ENCODE results near the gene SLFN11.
A peak's percentile ranks its signal among the peaks of the same experiment; 100 is the strongest.
"Not testable (repeated sequence)": the region's sequence is repeated elsewhere in the genome, so short reads cannot be mapped to it uniquely, and the experiment has no call there.

Gene SLFN11, protein sequence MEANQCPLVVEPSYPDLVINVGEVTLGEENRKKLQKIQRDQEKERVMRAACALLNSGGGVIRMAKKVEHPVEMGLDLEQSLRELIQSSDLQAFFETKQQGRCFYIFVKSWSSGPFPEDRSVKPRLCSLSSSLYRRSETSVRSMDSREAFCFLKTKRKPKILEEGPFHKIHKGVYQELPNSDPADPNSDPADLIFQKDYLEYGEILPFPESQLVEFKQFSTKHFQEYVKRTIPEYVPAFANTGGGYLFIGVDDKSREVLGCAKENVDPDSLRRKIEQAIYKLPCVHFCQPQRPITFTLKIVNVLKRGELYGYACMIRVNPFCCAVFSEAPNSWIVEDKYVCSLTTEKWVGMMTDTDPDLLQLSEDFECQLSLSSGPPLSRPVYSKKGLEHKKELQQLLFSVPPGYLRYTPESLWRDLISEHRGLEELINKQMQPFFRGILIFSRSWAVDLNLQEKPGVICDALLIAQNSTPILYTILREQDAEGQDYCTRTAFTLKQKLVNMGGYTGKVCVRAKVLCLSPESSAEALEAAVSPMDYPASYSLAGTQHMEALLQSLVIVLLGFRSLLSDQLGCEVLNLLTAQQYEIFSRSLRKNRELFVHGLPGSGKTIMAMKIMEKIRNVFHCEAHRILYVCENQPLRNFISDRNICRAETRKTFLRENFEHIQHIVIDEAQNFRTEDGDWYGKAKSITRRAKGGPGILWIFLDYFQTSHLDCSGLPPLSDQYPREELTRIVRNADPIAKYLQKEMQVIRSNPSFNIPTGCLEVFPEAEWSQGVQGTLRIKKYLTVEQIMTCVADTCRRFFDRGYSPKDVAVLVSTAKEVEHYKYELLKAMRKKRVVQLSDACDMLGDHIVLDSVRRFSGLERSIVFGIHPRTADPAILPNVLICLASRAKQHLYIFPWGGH

DNA sequence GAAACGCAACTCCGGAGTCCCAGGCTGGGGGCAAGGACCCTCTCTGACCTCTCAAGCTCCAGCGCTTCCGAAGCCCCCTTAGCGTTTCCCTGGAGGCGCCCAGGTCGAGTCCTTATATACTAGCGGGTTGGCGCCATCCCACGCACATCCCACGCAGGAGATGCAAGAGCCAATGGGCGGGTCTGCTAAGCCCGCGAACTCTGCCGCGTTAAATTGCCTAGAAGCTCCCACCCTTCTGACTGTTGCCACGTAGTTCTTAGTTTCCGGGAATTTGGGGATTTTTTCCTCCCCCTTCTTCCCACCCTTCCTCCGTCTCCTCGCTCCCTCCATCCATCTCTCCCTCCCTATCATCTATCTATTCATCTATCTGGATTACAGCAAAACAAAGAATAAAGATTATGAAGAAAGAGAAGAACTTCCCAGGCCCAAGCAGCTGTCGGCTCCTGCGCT lies at the start of gene SLFN11:
Gene SLFN11 (minus strand): TSS at position 88 of the 450 bp plus-strand sequence. CDS start 9,814 bp downstream, outside the sequence.
- peak; percentile 83 for DNase-seq

DNA sequence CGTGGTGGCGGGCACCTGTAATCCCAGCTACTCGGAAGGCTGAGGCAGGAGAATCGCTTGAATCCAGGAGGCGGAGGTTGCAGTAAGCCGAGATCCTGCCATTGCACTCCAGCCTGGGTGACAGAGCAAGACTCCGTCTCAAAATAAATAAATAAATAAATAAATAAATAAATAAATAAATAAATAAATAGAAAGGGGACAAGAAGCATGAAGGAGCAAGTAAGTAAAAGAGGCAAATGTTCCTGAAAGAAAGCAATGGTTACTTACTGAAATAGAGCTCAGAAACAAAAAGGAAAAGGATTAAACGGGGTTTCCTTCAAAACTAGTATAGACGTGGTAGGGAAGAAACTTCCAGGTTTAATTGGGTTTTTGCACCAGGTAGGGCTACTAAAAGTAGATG lies 47.6 kb upstream of the SLFN11 start:
- DNase-seq = not testable (repeated sequence)

DNA sequence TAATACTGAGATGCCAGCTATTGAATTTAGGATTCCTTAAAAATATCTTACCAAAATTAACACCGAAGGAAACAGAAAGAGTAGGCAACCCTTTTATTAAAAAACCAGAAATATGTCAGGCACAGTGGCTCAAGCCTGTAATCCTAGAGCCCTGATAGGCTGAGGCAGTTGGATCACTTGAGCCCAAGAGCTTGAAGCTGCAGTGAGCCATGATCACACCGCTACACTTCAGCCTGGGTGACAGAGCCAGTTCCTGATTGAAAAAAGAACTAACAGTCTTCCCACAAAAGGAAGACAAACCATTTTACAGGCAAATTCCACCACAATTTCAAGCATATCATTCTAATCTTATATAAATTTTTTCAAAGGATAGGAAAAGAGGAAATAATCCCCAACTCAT lies 43.2 kb upstream of the SLFN11 start:
- no peak for DNase-seq

DNA sequence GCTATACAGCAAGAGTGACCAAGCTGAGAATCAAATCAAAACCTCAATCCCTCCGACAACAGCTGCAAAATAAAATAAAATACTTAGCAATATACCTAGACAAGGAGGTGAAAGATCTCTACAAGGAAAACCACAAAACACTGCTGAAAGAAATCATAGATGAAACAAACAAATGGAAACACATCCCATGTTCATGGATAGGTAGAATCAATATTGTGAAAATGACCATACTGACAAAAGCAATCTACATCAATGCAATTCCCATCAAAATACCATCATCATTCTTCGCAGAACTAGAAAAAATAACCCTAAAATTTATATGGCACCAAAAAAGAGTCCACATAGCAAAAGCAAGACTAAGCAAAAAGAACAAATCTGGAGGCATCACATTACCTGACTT lies 41.3 kb upstream of the SLFN11 start:
- not testable (repeated sequence) for DNase-seq

DNA sequence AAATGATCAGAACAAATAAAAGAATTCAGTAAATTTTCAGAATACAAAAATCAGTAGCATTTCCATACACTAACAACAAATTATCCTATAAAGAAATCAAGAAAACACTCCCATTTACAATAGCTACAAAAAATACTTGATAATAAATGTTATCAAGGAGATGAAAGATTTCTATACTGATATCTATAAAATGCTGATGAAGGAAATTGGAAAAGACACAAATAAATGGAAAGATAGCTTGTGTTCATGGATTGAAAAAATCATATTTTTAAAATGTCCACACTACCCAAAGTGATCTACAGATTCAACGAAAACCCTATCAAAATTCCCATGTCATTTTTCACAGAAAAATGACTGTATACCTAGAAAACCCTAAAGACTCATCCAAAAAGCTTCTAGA lies 40.8 kb upstream of the SLFN11 start:
- DNase-seq = no peak

DNA sequence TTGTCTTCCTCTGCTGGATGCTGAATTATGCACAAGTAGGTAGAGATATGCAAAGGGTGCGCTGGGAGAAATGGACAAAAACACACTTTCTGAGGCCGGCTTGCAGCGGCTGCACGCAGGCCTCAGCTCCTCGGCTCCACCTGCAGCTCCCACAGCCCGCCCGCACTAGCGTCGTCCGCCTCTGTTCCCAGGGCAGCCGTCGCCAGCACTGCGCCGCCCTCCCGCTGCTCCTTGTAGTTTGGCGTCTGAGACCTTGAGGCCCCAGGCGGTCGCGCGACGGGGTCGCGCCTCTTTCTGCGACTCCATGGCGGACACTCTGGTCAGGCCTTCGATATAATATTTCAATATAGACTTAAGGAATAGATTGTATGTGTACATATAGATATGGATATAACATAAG lies 34.1 kb upstream of the SLFN11 start:
- no peak for DNase-seq

DNA sequence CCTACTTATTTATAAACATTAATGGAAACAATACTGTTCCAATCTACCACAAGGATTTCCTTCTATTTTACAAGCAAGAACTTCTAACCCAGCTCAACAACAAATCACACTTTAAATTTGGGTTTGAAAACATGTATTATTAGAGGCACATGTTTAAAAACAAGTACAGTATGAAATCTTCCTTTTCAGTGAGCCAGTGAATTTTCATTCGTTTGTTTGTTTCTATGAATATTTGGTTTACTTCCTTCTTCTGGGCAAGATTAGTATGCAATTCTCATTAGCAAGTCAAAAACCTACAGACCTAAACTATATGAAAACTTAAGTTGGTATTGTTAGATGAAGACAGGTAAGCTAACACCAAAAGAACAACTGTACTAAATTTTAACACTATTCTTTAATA lies 33.1 kb upstream of the SLFN11 start:
- no peak for DNase-seq

DNA sequence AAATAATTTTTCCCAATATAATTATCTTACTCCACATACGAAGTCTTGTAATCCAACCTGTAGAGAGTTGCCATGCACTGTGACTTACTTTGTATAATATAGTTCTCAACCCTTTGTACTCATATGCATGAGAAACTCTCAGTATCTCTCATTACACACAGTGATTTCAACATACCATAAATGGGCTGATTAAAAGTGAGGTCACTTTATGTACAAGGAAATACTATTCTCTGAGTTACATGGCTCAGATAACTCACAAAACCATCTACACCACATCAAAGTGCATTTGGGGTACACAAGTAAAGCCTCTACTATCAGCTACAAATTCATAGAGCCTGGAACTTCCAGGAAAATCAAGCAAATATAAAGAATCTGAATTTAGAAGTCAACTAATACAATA lies 30.9 kb upstream of the SLFN11 start:
- peak; percentile 2 for DNase-seq

DNA sequence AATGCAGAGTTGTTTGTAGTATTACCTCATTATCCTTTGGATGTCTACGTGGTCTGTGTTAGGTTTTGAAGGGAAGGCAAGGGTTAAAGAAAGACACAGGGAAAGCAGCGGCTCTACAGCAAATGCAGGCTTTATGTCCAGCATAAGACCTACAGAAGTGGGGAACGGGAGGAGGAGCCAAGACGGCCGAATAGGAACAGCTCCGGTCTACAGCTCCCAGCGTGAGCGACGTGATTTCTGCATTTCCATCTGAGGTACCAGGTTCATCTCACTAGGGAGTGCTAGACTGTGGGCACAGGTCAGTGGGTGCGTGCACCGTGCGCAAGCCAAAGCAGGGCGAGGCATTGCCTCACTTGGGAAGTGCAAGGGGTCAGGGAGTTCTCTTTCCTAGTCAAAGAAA lies 20.4 kb upstream of the SLFN11 start:
- not testable (repeated sequence) for DNase-seq

DNA sequence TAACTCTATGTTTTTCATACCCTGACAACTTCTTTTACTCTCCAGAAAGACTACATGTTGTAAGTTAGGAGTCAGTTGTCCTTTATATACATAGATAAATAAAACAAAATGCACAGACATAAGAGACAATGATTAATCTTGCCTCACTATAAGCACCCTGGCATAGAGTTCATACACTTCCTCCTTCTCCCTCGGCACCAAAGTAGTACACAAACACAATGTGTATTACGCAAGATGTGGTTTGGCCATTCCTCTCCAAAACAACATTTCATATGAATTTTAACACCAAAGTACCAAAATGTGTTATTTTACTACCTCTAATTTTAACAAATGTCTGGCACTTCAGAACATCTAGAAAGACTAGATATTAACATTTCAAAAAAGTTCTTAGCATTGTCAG lies 17.2 kb upstream of the SLFN11 start:
- DNase-seq = no peak

DNA sequence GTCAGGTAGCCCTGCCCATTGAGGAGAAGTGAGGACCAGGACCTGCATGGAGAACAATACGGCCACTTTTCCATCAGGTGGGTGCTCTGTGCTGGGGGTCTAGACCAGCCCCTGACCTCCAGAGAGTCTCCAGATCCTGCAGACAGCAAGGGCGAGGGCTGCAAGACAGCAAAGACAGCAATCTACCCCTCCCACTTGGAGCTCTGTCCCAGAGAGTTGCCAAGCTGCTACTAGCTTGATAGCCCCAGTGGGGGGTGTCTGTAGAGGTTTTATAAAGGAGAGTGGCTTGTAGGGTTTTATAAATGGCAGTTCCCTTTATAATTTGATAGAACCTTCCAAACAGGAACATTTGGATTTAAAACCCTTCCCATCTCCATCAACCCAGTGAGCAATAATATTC lies 16.7 kb upstream of the SLFN11 start:
- DNase-seq = no peak

DNA sequence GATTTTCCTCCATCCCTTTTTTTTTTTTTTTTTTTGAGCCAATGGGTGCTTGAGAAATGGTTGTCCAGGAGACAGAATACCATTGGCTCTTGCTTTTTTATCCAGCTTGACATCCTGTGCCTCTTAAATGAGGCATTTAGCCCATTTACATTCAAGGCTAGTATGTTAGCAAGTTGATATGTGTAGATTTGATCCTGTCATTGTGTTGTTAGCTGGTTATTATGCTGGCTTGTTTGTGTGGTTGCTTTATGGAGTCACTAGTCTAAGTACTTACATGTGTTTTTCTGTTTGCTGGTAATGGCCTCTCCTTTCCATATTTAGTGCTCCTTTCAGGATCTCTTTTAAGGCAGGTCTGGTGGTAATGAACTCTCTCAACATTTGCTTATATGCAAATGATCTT lies 14.1 kb upstream of the SLFN11 start:
- no peak for DNase-seq

DNA sequence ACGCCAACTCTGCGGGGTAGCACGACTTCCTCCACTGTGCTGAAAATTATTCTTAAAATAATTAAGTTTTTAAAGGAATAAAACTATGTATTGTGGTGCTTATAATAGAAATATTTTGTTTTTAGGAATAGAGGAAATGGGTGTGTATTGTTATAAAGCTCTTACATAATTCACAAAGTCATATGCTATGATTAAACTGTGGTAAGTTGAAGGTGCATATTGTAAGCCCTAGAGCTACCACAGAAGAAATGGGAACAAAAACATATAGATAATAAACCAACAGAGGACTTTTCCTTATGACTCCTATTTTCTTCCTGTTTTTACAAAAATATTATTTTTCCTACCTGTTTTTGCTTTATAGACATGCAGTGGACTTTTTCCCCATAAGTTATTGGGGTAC lies 4.3 kb upstream of the SLFN11 start:
- DNase-seq = no peak

DNA sequence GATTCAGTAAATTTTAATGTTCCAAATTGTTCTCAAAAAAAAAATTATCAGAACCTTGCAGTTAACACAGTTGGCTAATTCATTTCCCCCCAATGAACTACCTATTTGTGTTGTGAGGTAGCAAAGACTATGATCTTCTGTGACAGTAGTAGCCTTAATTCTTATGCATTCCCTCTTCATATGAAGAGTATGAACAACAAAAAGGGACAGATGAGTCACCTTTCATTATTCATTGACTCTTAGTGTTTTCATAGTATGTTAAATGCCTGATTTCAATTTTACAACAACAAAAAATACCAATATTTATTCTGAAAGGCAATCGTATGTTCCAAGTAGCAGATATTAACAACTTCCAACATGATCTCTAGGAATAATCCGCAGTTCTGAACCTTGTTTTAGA lies 3.6 kb upstream of the SLFN11 start:
- no peak for DNase-seq

DNA sequence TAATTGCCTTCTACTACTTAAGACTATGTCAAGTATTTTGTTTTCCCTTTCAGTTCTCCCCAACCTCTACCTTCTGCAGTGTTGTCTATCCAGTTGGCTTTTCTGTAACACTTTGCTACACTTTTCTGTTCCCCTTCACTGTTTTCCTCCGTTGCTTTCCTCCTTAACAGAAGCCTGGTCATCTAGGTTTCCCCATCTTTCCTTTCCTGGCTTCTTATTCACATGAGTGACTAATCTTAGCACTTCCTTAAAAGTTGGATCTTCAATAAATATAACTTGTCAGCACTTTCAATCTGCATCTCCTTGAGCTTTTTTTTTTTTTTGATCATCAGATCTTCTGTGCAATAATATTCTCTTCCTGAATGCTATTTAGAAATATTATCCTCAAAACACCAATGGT lies 2.8 kb upstream of the SLFN11 start:
- no peak for DNase-seq

DNA sequence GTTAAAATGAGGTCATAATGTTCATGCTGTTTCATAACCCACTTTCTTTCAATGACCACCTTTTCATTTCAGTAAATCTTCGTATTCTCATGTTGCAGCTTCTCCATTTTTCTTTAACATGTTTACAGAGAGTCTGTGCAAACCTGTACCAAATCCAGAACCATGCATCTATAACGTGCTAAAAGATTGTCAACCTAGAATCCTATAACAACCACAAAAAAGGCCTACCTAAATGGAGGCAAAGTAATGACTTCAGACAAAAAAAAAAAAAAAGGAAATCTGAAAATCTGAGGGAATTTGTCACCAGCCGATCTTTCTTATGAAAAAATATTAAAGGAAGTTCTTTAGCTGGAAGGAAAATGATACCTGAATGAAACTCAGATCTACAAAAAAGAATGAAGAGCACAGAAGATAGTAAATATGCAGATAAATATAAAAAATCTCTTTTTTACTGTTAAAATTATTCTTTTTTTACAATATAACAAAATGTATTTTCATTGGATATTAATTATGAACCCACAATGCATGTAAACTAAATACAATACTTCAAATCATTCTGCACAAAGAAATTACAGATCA lies 1.4 kb upstream of the SLFN11 start:
- no peak for DNase-seq

DNA sequence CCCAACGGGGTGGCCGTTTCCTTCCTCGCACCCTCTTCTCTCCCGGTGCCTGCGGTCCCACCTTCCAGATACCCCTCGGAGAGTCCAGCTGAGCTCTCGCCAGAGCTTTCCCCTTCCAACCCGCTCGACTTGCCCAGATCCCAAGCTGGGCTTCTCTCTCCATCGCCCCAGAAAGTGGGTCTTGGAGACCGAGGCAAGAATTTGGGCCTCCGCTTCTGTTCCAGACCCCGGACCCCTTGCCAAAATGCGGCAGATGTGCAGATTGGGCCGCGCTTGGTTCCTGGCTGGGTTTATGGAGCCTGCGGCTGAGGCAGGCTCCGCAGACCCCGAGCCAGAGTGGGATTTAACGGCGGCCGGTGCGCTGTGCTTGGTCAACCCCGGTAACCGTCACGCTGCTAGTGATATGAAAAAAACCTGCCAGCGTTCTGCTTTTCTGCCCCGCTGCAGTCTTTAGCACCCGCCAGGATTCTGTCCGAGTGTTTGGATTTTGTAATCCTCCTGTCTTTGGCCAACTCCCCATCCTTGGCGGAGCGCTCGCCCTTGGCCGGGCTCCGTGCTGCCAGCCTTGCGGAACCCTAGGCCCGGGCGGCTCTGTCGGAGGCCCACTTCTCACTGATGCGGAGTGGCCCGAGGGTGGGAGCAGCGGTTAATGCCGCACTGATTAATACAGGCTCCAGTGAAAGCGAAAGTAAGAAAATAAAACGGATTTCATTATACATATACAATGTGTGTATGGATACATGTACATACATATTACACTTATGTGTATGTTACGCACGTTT lies 754 bp upstream of the SLFN11 start:
- peak; percentile 45 for DNase-seq

DNA sequence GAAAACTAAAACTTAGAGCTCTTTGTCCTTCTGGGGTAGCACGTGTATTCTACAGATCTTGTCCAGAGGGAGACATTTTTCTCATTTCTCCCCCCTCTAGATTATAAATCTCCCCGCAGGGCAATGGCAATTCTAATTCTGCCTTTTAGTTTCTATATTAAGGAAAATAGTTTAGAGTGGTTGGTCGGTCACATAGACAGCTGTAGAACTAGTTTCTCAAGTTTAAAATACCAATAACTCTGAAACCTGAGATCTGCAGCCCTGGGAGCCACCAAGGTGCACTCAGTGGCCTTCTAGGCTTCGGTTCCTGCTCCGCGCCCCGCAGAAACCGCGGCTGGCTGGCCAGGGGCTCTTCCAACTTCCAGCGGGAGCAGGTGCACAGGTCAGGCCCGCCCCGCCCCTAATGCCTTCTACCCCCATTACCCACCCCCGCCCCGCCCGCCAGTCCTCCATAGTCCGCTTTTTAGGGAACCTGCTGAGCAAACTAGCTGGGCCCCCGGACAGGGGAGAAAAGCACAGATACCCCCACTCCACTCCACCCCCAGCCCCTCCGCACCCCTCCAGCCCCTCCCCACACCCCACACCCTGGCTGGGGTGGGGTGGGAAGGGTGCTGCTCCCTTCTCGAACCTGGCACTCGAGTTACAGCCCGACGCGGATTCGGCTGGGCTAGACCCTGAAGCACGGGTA lies 431 bp downstream of the SLFN11 start:
- no peak for DNase-seq

DNA sequence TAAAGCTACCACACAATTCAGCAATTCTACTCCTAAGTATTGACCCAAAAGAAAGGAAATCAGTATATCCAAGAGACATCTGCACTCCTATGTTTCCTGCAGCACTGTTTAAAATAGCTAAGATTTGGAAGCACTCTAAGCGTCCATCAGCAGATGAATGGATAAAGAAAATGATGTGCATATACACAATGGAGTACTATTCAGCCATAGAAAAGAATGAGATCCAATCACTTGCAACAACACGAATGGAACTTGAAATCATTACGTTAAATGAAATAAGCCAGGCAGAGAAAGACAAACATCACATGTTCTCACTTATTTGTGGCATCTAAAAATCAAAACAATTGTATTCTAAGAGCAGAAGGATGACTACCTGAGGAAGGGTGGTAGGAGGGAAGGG lies 1.5 kb downstream of the SLFN11 start:
- DNase-seq = no peak

DNA sequence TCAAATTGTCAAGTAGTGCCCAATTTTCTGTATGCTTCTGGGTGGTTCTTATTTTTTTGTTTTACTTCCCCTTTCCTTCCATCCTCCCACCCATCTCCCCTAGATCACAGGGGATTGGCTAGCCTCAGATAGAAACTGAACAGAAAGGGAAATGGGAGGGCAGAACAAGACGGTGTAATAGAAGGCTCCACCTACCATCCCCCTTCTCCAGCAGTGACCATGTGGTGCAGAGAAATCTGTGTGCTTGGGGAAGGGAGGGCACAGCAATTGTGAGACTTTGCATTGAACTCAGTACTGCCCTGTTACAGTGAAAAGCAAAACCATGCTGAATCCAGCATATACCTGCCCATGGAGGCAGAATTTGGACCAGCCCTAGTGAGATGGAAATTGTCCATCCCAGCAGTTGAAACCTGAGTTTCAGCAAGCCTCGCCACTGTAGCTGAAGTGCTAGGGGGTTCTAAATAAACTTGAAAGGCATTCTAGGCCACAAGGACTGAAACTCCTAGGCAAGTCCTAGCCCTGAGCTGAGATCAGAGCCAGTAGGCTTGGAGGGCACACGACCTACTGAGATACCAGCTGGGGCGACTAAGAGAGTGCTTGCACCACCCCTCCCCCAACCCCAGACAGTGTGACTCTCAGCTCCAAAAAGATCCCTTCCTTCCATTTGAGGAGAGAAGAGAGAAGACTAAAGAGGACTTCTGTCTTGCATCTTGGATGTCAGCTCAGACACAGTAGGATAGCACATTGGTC lies 5.2 kb downstream of the SLFN11 start:
- no peak for DNase-seq

DNA sequence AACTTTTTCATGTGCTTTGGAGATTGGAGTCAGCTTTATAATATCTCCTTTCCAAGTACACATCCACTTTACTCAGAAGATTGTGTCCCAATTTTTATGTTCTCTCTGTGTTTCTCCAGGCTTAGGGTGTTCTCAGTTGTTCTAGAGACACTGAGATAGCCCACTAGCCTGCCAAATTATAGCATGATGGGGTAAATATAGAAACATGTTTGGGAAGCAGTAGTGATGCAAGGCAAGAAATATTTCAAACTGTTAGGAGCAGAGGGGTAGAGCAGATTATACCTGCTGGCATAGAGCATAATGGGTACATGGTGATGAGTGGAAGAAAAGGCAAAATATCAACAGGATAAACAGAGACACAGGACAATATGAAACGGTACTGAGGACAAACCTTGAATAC lies 12.4 kb downstream of the SLFN11 start:
- DNase-seq = no peak
